ENCODE measurements around the gene C22orf39.

The C22orf39 gene

GRCh38 chr22:19396934-19397733 is 50.4 kb downstream of the C22orf39 start:
- H4K20me1 ChIP-seq (ENCODE audit: low read depth, low read length), result no peaks in the 10 kb centered on the region
- H3K27me3 ChIP-seq (ENCODE audit: low read length), result no peaks in the 10 kb centered on the region
- H3K9ac ChIP-seq (ENCODE audit: low read length), result no peak overlapping the region
- H3K4me3 ChIP-seq (ENCODE audit: insufficient read depth, low read length, poor library complexity, severe bottlenecking), result no peak overlapping the region
- H3K9me2 ChIP-seq (replicated peaks; ENCODE audit: insufficient read depth, low read length), result no peaks in the 10 kb centered on the region
- no peaks in the 10 kb centered on the region for H3K9me3 ChIP-seq (ENCODE audit: insufficient read depth, low read length)
- no peak overlapping the region for H3K27ac ChIP-seq (ENCODE audit: low read depth, low read length)
- no peak overlapping the region for H3K4me2 ChIP-seq (ENCODE audit: low read depth, low read length, poor library complexity, severe bottlenecking)
- H2AFZ ChIP-seq (ENCODE audit: low read depth, low read length, severe bottlenecking), result no peak overlapping the region
- H3K36me3 ChIP-seq (ENCODE audit: low read length), result no peaks in the 10 kb centered on the region
- H3F3A ChIP-seq (ENCODE audit: insufficient read depth), result no peaks in the 10 kb centered on the region
- H3K79me2 ChIP-seq (ENCODE audit: insufficient read depth, low read length), result no peaks in the 10 kb centered on the region
- no peak for TF ChIP-seq EZH2phosphoT487 (conservative IDR thresholded peaks at IDR 0.05; ENCODE audit: low read length)
- TF ChIP-seq CTCF (IDR thresholded peaks at IDR 0.05; ENCODE audit: insufficient read depth, low read length, poor library complexity, severe bottlenecking), result no peak

- no peak overlapping the region for H3K27ac ChIP-seq (ENCODE audit: low read depth, low read length)
- H3F3A ChIP-seq (ENCODE audit: insufficient read depth), result no peaks in the 10 kb centered on the region
- H3K4me3 ChIP-seq (ENCODE audit: insufficient read depth, low read length, poor library complexity, severe bottlenecking), result no peak overlapping the region
- H3K27me3 ChIP-seq (ENCODE audit: low read length), result no peaks in the 10 kb centered on the region
- H3K79me2 ChIP-seq (ENCODE audit: insufficient read depth, low read length), result no peaks in the 10 kb centered on the region
- no peaks in the 10 kb centered on the region for H3K9me3 ChIP-seq (ENCODE audit: insufficient read depth, low read length)
- H3K4me2 ChIP-seq (ENCODE audit: low read depth, low read length, poor library complexity, severe bottlenecking), result no peak overlapping the region
- no peaks in the 10 kb centered on the region for H3K36me3 ChIP-seq (ENCODE audit: low read length)
- no peaks in the 10 kb centered on the region for H3K9me2 ChIP-seq (replicated peaks; ENCODE audit: insufficient read depth, low read length)
- H4K20me1 ChIP-seq (ENCODE audit: low read depth, low read length), result no peaks in the 10 kb centered on the region
- H2AFZ ChIP-seq (ENCODE audit: low read depth, low read length, severe bottlenecking), result no peak overlapping the region
- TF ChIP-seq EZH2phosphoT487 (conservative IDR thresholded peaks at IDR 0.05; ENCODE audit: low read length), result no peak
- no peak for TF ChIP-seq CTCF (IDR thresholded peaks at IDR 0.05; ENCODE audit: insufficient read depth, low read length, poor library complexity, severe bottlenecking)
- H3K9ac ChIP-seq (ENCODE audit: low read length), result no peak overlapping the region
Observed at GRCh38 chr22:19396561-19396933, 51.0 kb downstream of the C22orf39 start.

GRCh38 chr22:19395276-19395675 is 52.2 kb downstream of the C22orf39 start:
- no peaks in the 10 kb centered on the region for H3K79me2 ChIP-seq (ENCODE audit: insufficient read depth, low read length)
- H3K9me3 ChIP-seq (ENCODE audit: insufficient read depth, low read length), result no peaks in the 10 kb centered on the region
- H4K20me1 ChIP-seq (ENCODE audit: low read depth, low read length), result no peaks in the 10 kb centered on the region
- TF ChIP-seq EZH2phosphoT487 (conservative IDR thresholded peaks at IDR 0.05; ENCODE audit: low read length) (no peak), CTCF (IDR thresholded peaks at IDR 0.05; ENCODE audit: insufficient read depth, low read length, poor library complexity, severe bottlenecking) (no peak)
- no peak overlapping the region for H2AFZ ChIP-seq (ENCODE audit: low read depth, low read length, severe bottlenecking)
- no peak overlapping the region for H3K4me2 ChIP-seq (ENCODE audit: low read depth, low read length, poor library complexity, severe bottlenecking)
- no peak overlapping the region for H3K27ac ChIP-seq (ENCODE audit: low read depth, low read length)
- no peak overlapping the region for H3K9ac ChIP-seq (ENCODE audit: low read length)
- H3K4me3 ChIP-seq (ENCODE audit: insufficient read depth, low read length, poor library complexity, severe bottlenecking), result no peak overlapping the region
- no peaks in the 10 kb centered on the region for H3K9me2 ChIP-seq (replicated peaks; ENCODE audit: insufficient read depth, low read length)
- H3K27me3 ChIP-seq (ENCODE audit: low read length), result no peaks in the 10 kb centered on the region
- H3K36me3 ChIP-seq (ENCODE audit: low read length), result no peaks in the 10 kb centered on the region
- no peaks in the 10 kb centered on the region for H3F3A ChIP-seq (ENCODE audit: insufficient read depth)
